ENCODE measurements around the gene ANKS3. TPM values are rescaled to one million over a fixed set of nuclear protein-coding genes. Genes with fewer than 3 reads are reported as not detected.
A peak's percentile ranks its signal among the peaks of the same experiment; 100 is the strongest.

ANKS3 gene
- total RNA-seq (10 to 100 TPM; 40.4 to 40.6 TPM), polyA plus RNA-seq (ENCODE audit: insufficient read depth, low read depth, low replicate concordance) (18.6 TPM)
- long read RNA-seq, donor 1, partial matches to known transcripts, result 0 of 1 reads
- long read RNA-seq, donor 1, other reads (novel, unspliced or antisense), result 0 of 1 reads
- long read RNA-seq, donor 2, result 0 reads

DNA sequence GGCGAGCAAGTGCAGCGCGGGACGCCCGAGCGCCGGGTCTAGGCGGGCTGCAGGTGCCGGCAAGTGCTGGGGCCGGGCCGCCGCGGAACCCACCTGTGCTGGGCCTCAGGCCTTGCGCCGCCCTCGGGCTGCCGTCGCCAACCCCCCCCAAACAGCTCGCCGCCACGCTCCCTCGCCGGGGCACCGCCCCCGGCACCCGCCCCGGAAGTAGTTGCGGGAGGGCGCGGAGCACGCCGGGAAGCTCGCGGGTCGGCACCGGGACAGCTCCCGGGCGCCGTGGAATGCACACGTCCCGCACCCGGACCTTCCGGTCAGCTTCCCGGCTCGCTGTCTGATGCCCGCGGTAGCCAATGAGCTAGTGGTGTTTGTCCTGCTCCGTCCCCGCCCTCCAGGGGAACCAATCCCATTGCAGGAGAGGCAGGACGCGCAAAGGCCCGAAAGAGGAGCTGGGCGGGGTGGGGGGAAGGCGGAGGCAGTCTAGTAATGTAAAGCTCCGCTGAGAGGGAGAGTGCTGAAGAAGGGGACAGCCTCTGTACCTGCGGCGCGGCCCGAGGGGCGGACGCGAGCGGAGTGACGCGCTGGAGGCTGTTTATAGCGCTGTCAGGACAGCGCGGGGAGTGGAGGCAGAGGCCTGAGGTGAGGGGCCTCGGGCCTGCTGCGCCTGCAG, at the start of gene ANKS3, which contains the start of gene DNAAF8:
ANKS3 (minus strand) TSS at position 209 of the 667 bp plus-strand sequence. CDS start 4,122 bp downstream, outside the sequence.
DNAAF8 (plus strand) TSS at position 475 of the 667 bp plus-strand sequence. CDS start 1,978 bp downstream, outside the sequence.
- peak within 1 kb of the TSS; percentile 84 to 98 for H3K4me3 ChIP-seq
- no peaks in the 10 kb centered on the region for H3K27me3 ChIP-seq
- TF ChIP-seq POLR2A (IDR thresholded peaks at IDR 0.05) (no peak), CTCF (IDR thresholded peaks at IDR 0.05) (no peak)
- H3K36me3 ChIP-seq (ENCODE audit: low read depth, missing control alignments), result no peaks in the 10 kb centered on the region
- H3K4me1 ChIP-seq, result peaks cover 7% of the 10 kb centered on the region
- intact Hi-C loops (cut with DNase I; ENCODE audit: low total_unique reads), result no loop called here
- WGBS, 2 donors, result 0 to 1% methylated on average over 20 to 68 of the region's 70 CpGs
- DNase-seq, result peak; percentile 99
- H3K9me3 ChIP-seq, result no peaks in the 10 kb centered on the region
- H3K27ac ChIP-seq, result peak within 1 kb of the TSS; percentile 28 to 80

- Histone ChIP-seq H3K4me3 (no peak overlapping the region), H3K36me3 (ENCODE audit: low read depth, missing control alignments) (no peaks in the 10 kb centered on the region), H3K27ac (no peak overlapping the region), H3K27me3 (no peaks in the 10 kb centered on the region), H3K4me1 (no peaks in the 10 kb centered on the region), H3K9me3 (no peaks in the 10 kb centered on the region)
- DNase-seq, result no peak
- WGBS, 2 donors, result 92 to 98% methylated on average over 14 to 25 of the region's 25 CpGs
- TF ChIP-seq POLR2A (IDR thresholded peaks at IDR 0.05) (no peak), CTCF (IDR thresholded peaks at IDR 0.05) (no peak)
- intact Hi-C loops (cut with DNase I; ENCODE audit: low total_unique reads), result no loop called here
Measured at GRCh38 chr16:4783251-4783950, 49.3 kb upstream of the ANKS3 start.

DNA sequence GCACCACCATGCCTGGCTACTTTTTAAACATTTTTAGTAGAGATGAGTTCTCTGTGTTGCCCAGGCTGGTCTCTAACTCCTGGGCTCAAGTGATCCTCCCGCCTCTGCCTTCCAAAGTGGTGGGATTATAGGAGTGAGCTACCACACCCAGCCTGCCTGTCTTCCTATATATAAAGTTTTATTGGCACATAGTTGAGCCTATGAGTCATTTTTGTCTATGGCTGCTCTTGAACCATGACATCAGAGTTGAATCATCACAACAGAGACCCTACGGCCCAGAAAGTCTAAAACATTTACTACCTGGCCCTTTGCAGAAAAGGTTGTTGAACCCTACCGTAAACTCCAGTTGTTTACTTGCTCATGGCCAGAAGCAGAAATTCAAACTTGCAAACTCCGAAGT, 46.2 kb upstream of the ANKS3 start:
- Histone ChIP-seq H3K4me1 (no peaks in the 10 kb centered on the region), H3K9me3 (no peaks in the 10 kb centered on the region), H3K27ac (no peak overlapping the region), H3K4me3 (no peak overlapping the region), H3K36me3 (ENCODE audit: low read depth, missing control alignments) (no peaks in the 10 kb centered on the region), H3K27me3 (no peaks in the 10 kb centered on the region)
- no peak for DNase-seq
- TF ChIP-seq POLR2A (IDR thresholded peaks at IDR 0.05) (no peak), CTCF (IDR thresholded peaks at IDR 0.05) (no peak)
- WGBS, 2 donors, result 87 to 92% methylated on average over 4 of the region's 4 CpGs
- intact Hi-C loops (cut with DNase I; ENCODE audit: low total_unique reads), result no loop called here

GRCh38 chr16:4778050-4778392, 44.0 kb upstream of the ANKS3 start:
- Histone ChIP-seq H3K9me3 (no peaks in the 10 kb centered on the region), H3K4me1 (no peaks in the 10 kb centered on the region), H3K27ac (no peak overlapping the region), H3K27me3 (no peaks in the 10 kb centered on the region), H3K4me3 (no peak overlapping the region), H3K36me3 (ENCODE audit: low read depth, missing control alignments) (no peaks in the 10 kb centered on the region)
- DNase-seq, result no peak
- 86 to 95% methylated on average over 4 to 5 of the region's 5 CpGs for WGBS, 2 donors
- intact Hi-C loops (cut with DNase I; ENCODE audit: low total_unique reads), result no loop called here
- no peak for TF ChIP-seq POLR2A (IDR thresholded peaks at IDR 0.05)
- no peak for TF ChIP-seq CTCF (IDR thresholded peaks at IDR 0.05)
